Neuron (in vitro differentiated cells): ENCODE results near the gene CRY2.

ENCODE experiments used
- H2AFZ ChIP-seq: one replicate; pipeline ENCODE4 v1.6.1; 2013; ENCODE audit warnings: low read depth, mild to moderate bottlenecking, inconsistent platforms, low read length, moderate library complexity
- H3K27me3 ChIP-seq: one replicate; pipeline ENCODE4 v1.6.1; 2013; ENCODE audit warnings: low read length; ENCODE audit not compliant: insufficient read depth
- H3K36me3 ChIP-seq: one replicate; pipeline ENCODE4 v1.6.1; 2013; ENCODE audit warnings: low read length; ENCODE audit not compliant: insufficient read depth
- H3K4me1 ChIP-seq: one replicate; pipeline ENCODE4 v1.6.1; 2013; ENCODE audit warnings: low read length; ENCODE audit not compliant: insufficient read depth
- H3K4me3 ChIP-seq: 2 replicates; pipeline ENCODE4 v1.5.1; 2013; ENCODE audit warnings: mild to moderate bottlenecking, low read length, moderate library complexity
- H3K9me3 ChIP-seq: one replicate; pipeline ENCODE4 v1.6.1; 2013; ENCODE audit warnings: low read length

The CRY2 gene

DNA sequence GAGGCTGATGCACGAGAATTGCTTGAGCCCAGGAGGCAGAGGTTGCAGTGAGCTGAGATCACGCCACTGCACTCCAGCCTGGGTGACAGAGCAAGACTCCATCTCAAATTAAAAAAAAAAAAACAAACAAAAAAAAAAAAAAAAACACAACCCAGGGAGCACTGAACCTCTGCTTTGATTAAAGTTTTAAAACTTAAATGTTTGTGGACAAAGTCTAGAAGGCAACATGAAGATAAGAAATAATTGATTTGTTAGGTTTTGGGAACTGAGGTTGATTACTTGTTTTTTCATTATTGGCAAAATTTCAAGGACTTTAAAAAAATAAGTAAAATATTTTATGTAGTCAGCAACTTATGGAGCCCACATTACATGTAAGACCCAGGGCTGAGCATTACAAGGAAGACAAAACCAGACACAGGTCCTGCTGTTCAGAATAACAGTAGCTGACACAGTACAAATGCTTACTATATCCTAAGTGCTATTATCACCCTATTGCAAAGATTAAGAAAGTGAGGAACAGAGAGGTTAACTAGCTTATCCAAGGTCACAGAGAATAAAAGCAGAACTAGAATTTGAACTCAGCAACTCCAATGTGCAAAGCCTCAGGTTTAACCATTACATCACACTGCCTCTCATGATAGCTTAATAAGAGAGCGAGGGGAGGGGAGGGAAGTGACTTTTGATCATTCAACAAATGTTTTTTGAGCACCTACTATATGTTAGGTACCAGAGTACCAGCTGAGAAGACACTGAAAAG is 2.3 kb upstream of the CRY2 start:
- Histone ChIP-seq H3K9me3 (no peaks in the 10 kb centered on the region), H3K27me3 (peaks cover 4% of the 10 kb centered on the region), H3K36me3 (no peaks in the 10 kb centered on the region), H3K4me1 (peaks cover 9% of the 10 kb centered on the region), H3K4me3 (no peak overlapping the region), H2AFZ (no peak overlapping the region)

GRCh38 chr11:45846174-45846675 is 1.1 kb upstream of the CRY2 start:
- Histone ChIP-seq H3K4me1 (peaks cover 9% of the 10 kb centered on the region), H3K27me3 (peaks cover 4% of the 10 kb centered on the region), H3K4me3 (no peak overlapping the region), H3K9me3 (no peaks in the 10 kb centered on the region), H3K36me3 (no peaks in the 10 kb centered on the region), H2AFZ (no peak overlapping the region)

- peaks cover 9% of the 10 kb centered on the region for H3K4me1 ChIP-seq
- H3K36me3 ChIP-seq = no peaks in the 10 kb centered on the region
- H3K9me3 ChIP-seq = no peaks in the 10 kb centered on the region
- peak overlapping the region; percentile 84 for H3K4me3 ChIP-seq
- H2AFZ ChIP-seq = peak overlapping the region; percentile 50
- H3K27me3 ChIP-seq = no peaks in the 10 kb centered on the region
Measured at GRCh38 chr11:45847911-45848316, 639 bp downstream of the CRY2 start.

DNA sequence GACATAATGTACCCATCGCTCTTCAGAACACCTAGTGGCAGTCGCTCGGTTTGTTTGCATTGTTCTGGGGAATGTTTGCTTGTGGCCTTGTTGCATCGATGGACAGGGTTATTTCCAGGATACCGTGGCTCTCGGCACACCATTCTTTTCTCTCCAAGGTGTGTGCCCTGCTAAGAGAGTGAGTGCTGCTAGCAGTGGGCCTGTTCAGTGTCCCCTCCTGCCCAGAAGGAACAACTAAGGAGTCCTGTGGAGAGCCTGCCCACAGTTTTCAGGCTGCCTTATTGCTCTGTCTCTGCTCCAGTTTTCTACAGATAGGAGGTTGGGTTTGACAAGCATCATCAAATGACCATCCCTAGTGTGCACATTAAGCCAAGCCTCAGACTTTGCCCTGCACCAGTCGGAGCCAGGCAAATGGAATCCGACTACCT is 1.4 kb downstream of the CRY2 start:
- no peaks in the 10 kb centered on the region for H3K9me3 ChIP-seq
- no peaks in the 10 kb centered on the region for H3K36me3 ChIP-seq
- H3K4me1 ChIP-seq = peaks cover 9% of the 10 kb centered on the region
- peak overlapping the region; percentile 84 for H3K4me3 ChIP-seq
- H3K27me3 ChIP-seq = no peaks in the 10 kb centered on the region
- no peak overlapping the region for H2AFZ ChIP-seq

DNA sequence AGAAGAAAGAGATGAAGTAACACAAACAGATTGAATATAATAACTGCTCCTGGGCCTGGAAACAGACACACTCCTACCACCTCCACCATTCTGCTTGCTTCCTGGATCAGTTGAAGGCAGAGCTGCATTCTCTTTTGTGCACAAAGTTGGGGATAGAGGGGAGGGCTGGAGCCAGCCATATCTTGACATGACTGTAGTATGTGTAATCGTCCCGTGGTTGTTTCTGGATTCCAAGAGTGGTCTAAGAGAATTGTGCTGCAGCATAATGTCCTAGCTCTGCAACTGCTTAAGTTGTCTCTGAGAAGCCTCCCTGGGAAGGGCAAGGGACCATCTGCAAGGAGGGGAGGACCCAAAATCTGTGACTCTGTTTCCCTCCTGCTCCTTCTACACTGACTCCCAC is 3.2 kb downstream of the CRY2 start:
- no peaks in the 10 kb centered on the region for H3K9me3 ChIP-seq
- H2AFZ ChIP-seq = no peak overlapping the region
- H3K4me1 ChIP-seq = peaks cover 9% of the 10 kb centered on the region
- peaks cover under 1% of the 10 kb centered on the region for H3K36me3 ChIP-seq
- no peak overlapping the region for H3K4me3 ChIP-seq
- no peaks in the 10 kb centered on the region for H3K27me3 ChIP-seq

DNA sequence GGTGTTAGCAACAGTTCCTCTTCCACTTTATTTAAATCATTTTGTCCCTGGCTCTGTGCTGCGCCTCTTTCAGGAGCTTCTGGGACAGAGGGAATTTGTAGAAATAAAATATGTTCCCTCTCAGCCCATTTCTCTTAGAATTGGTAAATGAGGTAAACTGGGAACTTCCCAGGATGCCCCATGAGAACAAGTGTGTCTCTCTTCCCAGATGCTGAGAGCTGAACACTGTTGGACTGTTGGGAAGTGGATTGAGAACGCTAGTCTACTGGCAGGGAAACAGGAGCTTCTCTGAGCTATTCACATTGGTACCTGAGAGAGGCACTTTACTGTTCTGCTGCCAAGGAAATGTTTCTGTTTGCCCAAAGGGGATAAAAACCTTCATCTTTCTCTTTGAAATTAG is 4.0 kb downstream of the CRY2 start:
- Histone ChIP-seq H3K36me3 (peaks cover 5% of the 10 kb centered on the region), H3K4me3 (no peak overlapping the region), H3K9me3 (no peaks in the 10 kb centered on the region), H3K4me1 (peaks cover 9% of the 10 kb centered on the region), H2AFZ (no peak overlapping the region), H3K27me3 (no peaks in the 10 kb centered on the region)

DNA sequence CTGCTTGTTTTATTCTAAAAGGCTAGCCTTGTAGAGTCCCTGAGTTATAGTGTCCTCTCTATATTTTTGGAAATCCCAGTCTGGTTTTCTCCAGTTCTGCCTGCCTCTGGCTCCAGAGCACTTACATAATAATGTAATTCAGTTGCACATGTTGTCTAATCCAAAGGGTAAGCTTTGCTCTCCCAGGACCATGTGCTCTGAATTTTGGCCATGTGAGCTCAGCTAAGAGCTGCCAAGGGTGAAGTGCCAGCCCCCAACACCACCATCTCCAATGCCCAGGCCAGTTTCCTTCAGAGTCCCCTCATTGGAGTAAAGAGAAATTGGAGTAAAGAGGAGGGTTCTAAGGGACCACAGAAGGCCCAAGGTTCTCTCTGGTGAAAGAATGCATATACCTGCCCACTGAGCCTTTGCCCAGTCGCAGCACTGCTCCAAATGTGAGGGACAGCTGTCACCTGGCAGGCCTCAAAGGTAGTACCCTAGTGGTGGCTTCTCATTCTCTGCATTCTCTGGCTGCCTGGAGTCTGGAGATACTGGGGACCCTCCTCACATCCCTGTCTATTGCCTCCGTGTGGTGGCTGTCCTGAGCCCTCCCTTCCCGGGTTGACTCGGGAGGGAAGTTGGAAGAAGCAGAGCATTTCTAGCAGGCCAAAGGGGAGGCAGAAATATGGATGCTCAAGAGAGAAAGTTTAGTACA is 4.9 kb downstream of the CRY2 start:
- Histone ChIP-seq H3K36me3 (peaks cover 11% of the 10 kb centered on the region), H3K4me1 (peaks cover 9% of the 10 kb centered on the region), H3K9me3 (no peaks in the 10 kb centered on the region), H3K27me3 (no peaks in the 10 kb centered on the region), H2AFZ (no peak overlapping the region), H3K4me3 (no peak overlapping the region)

DNA sequence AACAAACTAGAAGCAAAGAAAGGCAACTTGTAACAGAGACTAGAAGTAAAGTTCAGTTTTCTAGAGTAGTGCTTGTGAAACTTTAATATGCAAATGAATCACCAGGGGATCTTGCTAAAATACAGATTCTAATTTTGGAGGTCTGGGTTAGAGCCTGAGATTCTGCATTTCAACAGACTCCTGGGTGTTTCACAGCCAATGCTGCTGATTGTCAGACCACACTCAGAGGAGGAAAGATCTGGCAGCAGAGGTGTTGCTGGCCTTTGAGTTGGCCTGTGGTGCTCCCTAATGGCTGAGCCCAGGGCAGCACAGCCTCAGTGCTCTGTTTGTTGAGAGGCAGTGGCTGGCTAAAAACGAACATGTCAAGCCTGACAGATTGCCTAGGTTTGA is 5.4 kb downstream of the CRY2 start:
- Histone ChIP-seq H3K4me3 (no peak overlapping the region), H3K4me1 (peaks cover 9% of the 10 kb centered on the region), H3K9me3 (no peaks in the 10 kb centered on the region), H3K36me3 (peaks cover 14% of the 10 kb centered on the region), H2AFZ (no peak overlapping the region), H3K27me3 (no peaks in the 10 kb centered on the region)

- H3K4me1 ChIP-seq = peaks cover 4% of the 10 kb centered on the region
- no peak overlapping the region for H2AFZ ChIP-seq
- H3K4me3 ChIP-seq = no peak overlapping the region
- H3K36me3 ChIP-seq = peaks cover 22% of the 10 kb centered on the region
- no peaks in the 10 kb centered on the region for H3K27me3 ChIP-seq
- H3K9me3 ChIP-seq = no peaks in the 10 kb centered on the region
Measured at GRCh38 chr11:45853332-45854219, 6.3 kb downstream of the CRY2 start.

GRCh38 chr11:45855308-45855707 is 8.0 kb downstream of the CRY2 start:
- H3K27me3 ChIP-seq = no peaks in the 10 kb centered on the region
- H3K36me3 ChIP-seq = peaks cover 34% of the 10 kb centered on the region
- H3K9me3 ChIP-seq = no peaks in the 10 kb centered on the region
- no peaks in the 10 kb centered on the region for H3K4me1 ChIP-seq
- H2AFZ ChIP-seq = no peak overlapping the region
- H3K4me3 ChIP-seq = no peak overlapping the region

DNA sequence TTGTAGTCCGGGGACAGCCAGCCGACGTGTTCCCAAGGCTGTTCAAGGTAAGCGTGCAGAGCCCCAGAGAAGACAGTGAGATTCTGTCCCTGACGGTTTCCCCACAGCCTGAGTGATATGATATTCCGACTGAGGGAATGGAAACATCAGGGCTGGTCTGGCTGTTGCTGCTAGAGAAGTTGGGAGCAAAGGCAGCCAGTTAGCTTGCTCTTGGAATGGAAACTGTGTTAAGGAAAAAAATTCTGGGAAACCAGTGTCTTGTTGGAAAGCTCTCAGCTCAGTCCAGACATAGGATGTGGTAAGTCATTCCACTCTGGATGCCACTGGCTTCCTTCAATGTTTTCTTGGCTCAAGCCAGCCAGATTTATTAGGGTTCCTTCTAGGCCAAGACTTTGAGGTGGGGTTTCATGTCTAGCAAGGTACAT is 8.8 kb downstream of the CRY2 start:
- Histone ChIP-seq H3K4me3 (no peak overlapping the region), H3K36me3 (peaks cover 41% of the 10 kb centered on the region), H2AFZ (no peak overlapping the region), H3K4me1 (no peaks in the 10 kb centered on the region), H3K27me3 (no peaks in the 10 kb centered on the region), H3K9me3 (no peaks in the 10 kb centered on the region)

- Histone ChIP-seq H2AFZ (no peak overlapping the region), H3K9me3 (no peaks in the 10 kb centered on the region), H3K27me3 (no peaks in the 10 kb centered on the region), H3K4me1 (no peaks in the 10 kb centered on the region), H3K36me3 (peaks cover 58% of the 10 kb centered on the region), H3K4me3 (no peak overlapping the region)
Measured at GRCh38 chr11:45857961-45858474, 10.7 kb downstream of the CRY2 start.
